Thyroid gland (tissue), 4 donors: ENCODE results near the gene CHAF1A. TPM values are rescaled to one million over a fixed set of nuclear protein-coding genes. Genes with fewer than 3 reads are reported as not detected.

Experiments
- DNase-seq, 2 donors: peaks; one replicate each; pipeline ENCODE4 v3.0.0-alpha.2; 2019
- H3K27ac ChIP-seq, 3 donors: fragments of 200-600 bp; sonication (generic); 1 replicate in 2 of 3; 2 replicates in 1 of 3; pipeline ENCODE4 v1.5.1; 2016 to 2019; ENCODE audit warnings: mild to moderate bottlenecking in 1 of 3, moderate library complexity in 1 of 3
- H3K27me3 ChIP-seq: fragments of 200-600 bp; sonication (generic); one replicate; pipeline ENCODE4 v1.5.1; 2019
- H3K36me3 ChIP-seq, 2 donors: fragments of 200-600 bp; sonication (generic); one replicate each; pipeline ENCODE4 v1.5.1; 2016 to 2019
- H3K4me1 ChIP-seq, 2 donors: fragments of 200-600 bp; sonication (generic); one replicate each; pipeline ENCODE4 v1.5.1; 2017 to 2019
- H3K4me3 ChIP-seq, 3 donors: fragments of 200-600 bp; sonication (generic); replicated peaks in 1 of 3; 1 replicate in 2 of 3; 2 replicates in 1 of 3; pipeline ENCODE4 v1.5.1; 2016; ENCODE audit warnings: mild to moderate bottlenecking in 1 of 3
- H3K9me3 ChIP-seq: fragments of 200-600 bp; sonication (generic); one replicate; pipeline ENCODE4 v1.5.1; 2017
- POLR2A ChIP-seq, 2 donors: fragments of 450-650 bp; IDR thresholded peaks; one replicate each; pipeline ENCODE4 v1.6.1; 2017; ENCODE audit warnings: antibody characterized with exemption in 2 of 2, mild to moderate bottlenecking in 2 of 2, moderate library complexity in 1 of 2
- WGBS, 2 donors: methylation state at CpG; one replicate each; pipeline ENCODE4 v1.1.5; 2017; 5-methylcytosine and 5-hydroxymethylcytosine counted together
- intact Hi-C: fragments of 100-400 bp; cut with DNase I; formaldehyde crosslinking; loops from one replicate; pipeline ENCODE4 v1.15.1; 2023
- total RNA-seq, 4 donors: library from RNA; depleted of rRNA; stranded (reverse); fragments of >200 nt; gene quantifications; one replicate each; pipeline ENCODE4 v1.2.3, GENCODE V29; 2016
- TF ChIP-seq, protein P1 (sequence below), 6 experiments: fragments of 200-600 bp in 3 of 6; fragments of 450-650 bp in 3 of 6; sonication (generic) in 3 of 6; IDR thresholded peaks; one replicate each; pipeline ENCODE4 v1.5.1; 2016 to 2019; ENCODE audit warnings: antibody characterized with exemption in 6 of 6, mild to moderate bottlenecking in 2 of 6, inconsistent platforms in 1 of 6, moderate library complexity in 1 of 6

CHAF1A gene
- total RNA-seq, 4 donors from 2014 or later: 4.1 to 5.1 (median 4.4) TPM

DNA sequence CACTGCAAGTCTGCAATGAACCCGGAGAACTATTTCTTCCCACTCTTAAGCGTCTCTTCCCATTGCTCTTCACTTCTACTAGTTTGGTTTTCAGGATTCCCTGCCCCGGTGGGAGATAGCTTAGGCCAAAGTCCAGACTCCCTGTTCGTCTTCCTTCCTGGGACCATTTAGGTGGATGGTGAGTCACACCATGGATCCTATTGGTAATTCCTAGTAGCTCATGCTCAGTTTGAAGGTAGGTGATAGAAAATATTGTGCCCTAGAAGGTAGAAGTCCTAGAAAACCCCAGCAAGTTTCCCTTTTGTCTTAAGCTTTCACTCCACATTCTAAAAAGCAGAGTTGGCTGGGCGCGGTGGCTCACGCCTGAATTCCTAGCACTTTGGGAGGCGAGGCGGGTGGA, 13.8 kb downstream of the CHAF1A start:
- no peak overlapping the region for H3K27ac ChIP-seq
- intact Hi-C loops: no loop called here
- 95 to 97% methylated on average over 9 of the region's 9 CpGs for WGBS, 2 donors

DNA sequence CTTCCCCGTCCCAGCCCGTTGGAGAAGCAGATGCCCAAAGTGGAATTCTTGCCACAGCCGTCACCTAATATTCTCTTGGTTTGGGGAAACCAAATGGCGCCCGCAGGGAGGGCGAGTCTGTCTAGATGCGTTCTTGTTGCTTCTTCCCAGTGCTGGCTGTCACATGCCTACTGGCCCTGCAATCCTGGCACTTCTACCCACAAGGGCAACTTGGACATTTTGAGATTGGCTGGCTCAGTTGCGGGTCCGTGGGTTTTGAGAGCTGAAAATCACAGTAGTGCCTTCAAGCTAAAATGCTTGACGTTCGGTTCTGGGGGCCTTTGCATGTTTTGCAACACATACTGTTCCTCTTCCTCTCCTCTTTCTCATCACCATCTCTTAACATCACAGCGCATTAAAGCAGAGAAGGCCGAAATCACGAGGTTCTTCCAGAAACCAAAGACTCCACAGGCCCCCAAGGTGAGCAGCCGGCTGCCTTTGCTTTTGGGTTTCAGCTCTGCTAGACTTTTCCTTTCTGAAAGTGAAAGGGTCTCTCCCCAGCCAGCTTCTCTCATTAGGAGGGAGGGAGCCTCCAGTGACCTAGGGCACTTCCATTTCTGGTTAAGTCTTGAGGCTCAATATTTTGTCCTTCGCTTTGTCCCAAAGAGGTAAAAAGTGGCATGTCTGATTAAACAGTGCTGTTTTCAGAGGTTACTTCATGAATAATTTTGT, 21.1 kb downstream of the CHAF1A start:
- DNase-seq: no peak
- H3K27ac ChIP-seq: no peak overlapping the region
- no peaks in the 10 kb centered on the region for H3K36me3 ChIP-seq
- no peaks in the 10 kb centered on the region for H3K27me3 ChIP-seq
- TF ChIP-seq POLR2A (IDR thresholded peaks at IDR 0.05): no peak
- TF ChIP-seq, protein P1, sequence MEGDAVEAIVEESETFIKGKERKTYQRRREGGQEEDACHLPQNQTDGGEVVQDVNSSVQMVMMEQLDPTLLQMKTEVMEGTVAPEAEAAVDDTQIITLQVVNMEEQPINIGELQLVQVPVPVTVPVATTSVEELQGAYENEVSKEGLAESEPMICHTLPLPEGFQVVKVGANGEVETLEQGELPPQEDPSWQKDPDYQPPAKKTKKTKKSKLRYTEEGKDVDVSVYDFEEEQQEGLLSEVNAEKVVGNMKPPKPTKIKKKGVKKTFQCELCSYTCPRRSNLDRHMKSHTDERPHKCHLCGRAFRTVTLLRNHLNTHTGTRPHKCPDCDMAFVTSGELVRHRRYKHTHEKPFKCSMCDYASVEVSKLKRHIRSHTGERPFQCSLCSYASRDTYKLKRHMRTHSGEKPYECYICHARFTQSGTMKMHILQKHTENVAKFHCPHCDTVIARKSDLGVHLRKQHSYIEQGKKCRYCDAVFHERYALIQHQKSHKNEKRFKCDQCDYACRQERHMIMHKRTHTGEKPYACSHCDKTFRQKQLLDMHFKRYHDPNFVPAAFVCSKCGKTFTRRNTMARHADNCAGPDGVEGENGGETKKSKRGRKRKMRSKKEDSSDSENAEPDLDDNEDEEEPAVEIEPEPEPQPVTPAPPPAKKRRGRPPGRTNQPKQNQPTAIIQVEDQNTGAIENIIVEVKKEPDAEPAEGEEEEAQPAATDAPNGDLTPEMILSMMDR (IDR thresholded peaks at IDR 0.05): no peak
- WGBS, 2 donors: 87 to 93% methylated on average over 16 of the region's 16 CpGs
- no peaks in the 10 kb centered on the region for H3K9me3 ChIP-seq
- intact Hi-C loops: no loop called here
- H3K4me1 ChIP-seq: no peaks in the 10 kb centered on the region
- H3K4me3 ChIP-seq: no peak overlapping the region

More for the DNA sequence above, 13.8 kb downstream of the CHAF1A start:
- Histone ChIP-seq H3K9me3 (no peaks in the 10 kb centered on the region), H3K4me1 (no peaks in the 10 kb centered on the region), H3K27me3 (no peaks in the 10 kb centered on the region), H3K4me3 (no peak overlapping the region), H3K36me3 (no peaks in the 10 kb centered on the region)
- DNase-seq: no peak
- TF ChIP-seq, protein P1 (IDR thresholded peaks at IDR 0.05): no peak
- TF ChIP-seq POLR2A (IDR thresholded peaks at IDR 0.05): no peak

DNA sequence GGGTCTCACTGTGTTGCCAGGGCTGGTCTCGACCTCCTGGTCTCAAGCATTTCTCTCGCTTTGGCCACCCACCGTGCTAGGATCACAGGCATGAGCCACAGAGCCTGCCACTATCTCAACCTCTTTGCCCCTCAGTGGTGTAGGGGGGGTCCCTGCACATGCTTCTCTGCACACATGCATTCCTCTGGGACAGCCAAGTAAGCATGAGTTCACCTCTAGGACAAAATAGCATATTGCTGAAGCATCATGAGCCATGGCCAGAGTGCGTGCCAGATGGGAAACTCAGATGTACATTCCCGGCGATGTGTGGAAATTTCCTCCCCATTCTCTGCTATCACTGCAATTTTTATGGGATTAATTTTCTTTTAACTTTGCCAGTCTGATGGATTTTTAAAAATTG, 23.1 kb downstream of the CHAF1A start:
- TF ChIP-seq, protein P1 (IDR thresholded peaks at IDR 0.05): no peak
- TF ChIP-seq POLR2A (IDR thresholded peaks at IDR 0.05): no peak
- H3K27ac ChIP-seq: no peak overlapping the region
- no peaks in the 10 kb centered on the region for H3K4me1 ChIP-seq
- no peak for DNase-seq
- no peak overlapping the region for H3K4me3 ChIP-seq
- intact Hi-C loops: no loop called here
- H3K9me3 ChIP-seq: no peaks in the 10 kb centered on the region
- 98% methylated on average over 6 of the region's 6 CpGs for WGBS, 2 donors
- no peaks in the 10 kb centered on the region for H3K27me3 ChIP-seq
- H3K36me3 ChIP-seq: no peaks in the 10 kb centered on the region

DNA sequence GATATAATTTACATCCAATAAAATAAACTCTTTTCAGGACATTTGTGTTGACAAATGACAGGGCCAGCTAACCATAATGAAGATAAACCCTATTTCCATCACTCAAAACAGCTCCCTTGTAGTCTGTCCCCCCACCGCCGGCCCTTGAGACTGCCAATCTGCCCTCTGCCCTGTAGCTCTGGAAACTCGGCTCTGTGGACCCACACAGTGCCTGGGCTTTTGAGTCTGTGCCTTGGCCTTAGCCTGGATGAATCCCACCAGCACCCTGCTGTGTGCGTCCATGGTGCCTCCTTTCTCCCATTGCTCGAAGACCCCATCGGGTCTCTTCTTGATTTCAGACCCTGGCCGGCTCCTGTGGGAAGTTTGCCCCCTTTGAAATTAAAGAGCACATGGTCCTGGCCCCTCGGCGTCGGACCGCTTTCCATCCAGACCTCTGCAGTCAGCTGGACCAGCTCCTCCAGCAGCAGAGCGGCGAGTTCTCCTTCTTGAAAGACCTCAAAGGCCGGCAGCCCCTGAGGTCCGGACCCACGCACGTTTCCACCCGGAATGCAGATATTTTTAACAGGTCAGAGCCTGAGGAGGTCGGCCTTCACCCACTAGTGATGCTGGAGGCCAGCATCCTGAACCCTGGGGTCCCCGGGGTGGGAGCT, 26.0 kb downstream of the CHAF1A start:
- no peak for DNase-seq
- Histone ChIP-seq H3K9me3 (no peaks in the 10 kb centered on the region), H3K27ac (no peak overlapping the region), H3K4me3 (no peak overlapping the region), H3K4me1 (no peaks in the 10 kb centered on the region), H3K27me3 (no peaks in the 10 kb centered on the region), H3K36me3 (no peaks in the 10 kb centered on the region)
- intact Hi-C loops: no loop called here
- no peak for TF ChIP-seq POLR2A (IDR thresholded peaks at IDR 0.05)
- TF ChIP-seq, protein P1 (IDR thresholded peaks at IDR 0.05): no peak
- 92 to 95% methylated on average over 19 of the region's 20 CpGs for WGBS, 2 donors

DNA sequence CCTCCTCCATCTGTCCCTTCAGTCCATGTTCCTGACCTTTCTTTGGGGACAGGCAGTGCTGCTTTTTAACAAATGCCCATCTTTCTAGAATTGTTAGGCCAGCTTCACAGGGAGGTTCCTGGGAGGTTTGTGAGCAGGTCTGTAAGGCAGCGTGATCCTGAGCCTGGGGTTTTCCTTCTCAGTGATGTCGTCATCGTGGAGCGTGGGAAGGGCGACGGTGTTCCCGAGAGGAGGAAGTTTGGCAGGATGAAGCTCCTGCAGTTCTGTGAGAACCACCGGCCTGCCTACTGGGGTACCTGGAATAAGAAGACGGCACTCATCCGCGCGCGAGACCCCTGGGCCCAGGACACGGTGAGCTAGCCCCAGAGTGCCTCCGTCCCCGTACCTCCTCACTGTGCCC, 26.8 kb downstream of the CHAF1A start:
- intact Hi-C loops: no loop called here
- Histone ChIP-seq H3K4me3 (no peak overlapping the region), H3K9me3 (no peaks in the 10 kb centered on the region), H3K36me3 (no peaks in the 10 kb centered on the region), H3K4me1 (no peaks in the 10 kb centered on the region), H3K27ac (no peak overlapping the region), H3K27me3 (no peaks in the 10 kb centered on the region)
- TF ChIP-seq, protein P1 (IDR thresholded peaks at IDR 0.05): no peak
- no peak for TF ChIP-seq POLR2A (IDR thresholded peaks at IDR 0.05)
- 96% methylated on average over 13 to 16 of the region's 16 CpGs for WGBS, 2 donors
- no peak for DNase-seq
